CD4-positive, alpha-beta T cell treated with Interleukin-17A for 4 hours (primary cell): ENCODE results near the gene GPC2.

Experiments
- DNase-seq: peaks from one replicate; pipeline ENCODE4 v3.0.0-alpha.2; 2020; ENCODE audit warnings: mixed read lengths

GPC2 gene

DNA sequence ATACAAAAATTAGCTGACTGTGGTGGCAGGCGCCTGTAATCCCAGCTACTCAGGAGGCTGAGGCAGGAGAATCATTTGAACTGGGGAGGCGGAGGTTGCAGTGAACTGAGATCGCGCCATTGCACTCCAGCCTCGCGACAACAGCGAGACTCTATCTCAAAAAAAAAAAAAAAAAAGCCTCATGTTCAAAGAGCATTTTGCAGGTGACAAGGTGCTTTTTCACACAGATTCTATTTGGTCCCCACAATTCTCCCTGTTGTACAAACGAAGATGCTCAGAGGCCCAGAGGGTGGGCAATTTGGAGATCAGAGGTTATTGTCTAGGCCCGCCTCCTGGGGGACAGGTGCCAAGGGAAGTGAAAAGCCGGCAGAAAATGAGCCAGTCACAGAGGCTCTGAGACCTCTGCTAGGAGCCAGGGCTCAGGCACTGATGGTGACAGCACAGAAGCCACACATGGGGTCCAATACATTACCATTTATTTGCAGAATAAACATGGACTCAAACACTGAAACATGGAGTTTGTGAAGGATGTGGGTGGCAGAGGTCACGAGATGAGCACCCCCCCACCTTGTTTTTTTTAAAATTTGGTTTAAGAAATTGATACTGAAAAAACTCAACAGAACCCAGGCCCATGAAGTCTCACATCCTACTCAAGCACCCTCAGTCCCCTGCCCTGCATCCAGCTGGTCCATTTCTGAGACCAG, 7.9 kb downstream of the GPC2 start:
- DNase-seq: peak; percentile 60

DNA sequence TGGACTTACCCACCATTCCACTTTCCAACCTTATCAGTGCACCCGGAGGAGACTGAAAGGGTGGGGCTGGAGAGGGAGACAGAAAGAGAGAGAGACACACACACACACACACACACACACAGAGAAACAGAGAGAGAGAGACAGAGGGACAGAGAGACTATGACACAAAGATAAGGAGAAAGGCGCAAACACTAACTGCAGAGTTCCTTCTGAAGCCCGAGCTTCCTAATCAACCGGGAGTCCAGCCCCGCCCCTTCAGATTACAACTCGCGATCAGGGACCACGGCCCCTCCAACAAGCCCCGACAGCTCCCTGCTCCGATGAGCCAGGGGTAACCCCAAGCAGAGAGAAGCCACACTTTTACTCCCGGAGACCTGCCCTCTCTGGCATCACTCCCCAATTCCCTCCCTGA, 9.3 kb downstream of the GPC2 start:
- DNase-seq: peak; percentile 39

DNA sequence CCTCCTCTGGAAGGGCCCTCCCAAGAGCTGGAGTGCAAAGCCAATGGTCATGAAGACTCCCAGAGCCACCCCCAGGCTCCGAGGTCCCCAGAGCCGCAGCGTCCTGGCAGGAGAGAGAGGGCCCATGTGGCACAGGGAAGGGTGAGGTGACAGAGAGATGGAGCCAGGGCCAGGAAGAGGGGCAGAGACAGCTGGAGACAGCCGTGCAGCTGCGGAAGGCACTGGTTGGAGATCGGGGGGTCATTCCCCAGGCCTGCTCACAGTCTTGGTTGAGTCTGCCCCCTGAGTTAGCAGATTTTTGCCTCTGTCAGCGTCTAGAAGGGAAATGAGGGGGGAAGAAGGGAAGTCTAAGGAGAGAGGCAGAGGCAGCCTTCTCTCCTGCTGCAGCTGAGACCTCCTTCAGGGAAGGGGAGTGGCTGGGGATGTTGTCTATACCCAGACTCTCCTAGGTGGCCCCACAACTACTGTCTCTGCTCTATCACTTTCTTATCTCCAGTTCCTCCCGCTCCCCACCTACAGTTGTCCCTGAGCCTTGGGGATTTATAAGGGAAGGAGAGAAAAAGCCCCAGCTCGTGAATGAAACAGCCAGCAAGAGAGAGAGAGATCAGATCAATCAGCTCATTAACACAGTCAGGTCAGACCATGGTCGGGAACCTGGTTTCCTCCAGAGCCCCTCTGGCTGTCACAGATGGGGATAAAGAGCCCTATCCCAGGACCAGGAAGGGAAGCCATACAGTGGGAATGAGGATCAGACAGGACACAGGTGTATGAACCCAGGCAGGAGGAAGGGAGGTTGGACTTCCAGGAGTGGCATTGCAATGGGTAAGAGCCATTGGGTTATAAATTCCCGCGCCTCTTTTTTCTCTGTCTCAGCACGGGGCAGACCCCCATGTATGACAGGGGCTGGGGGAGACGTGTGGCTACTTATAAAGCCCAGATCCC, 9.9 kb downstream of the GPC2 start:
- DNase-seq: peak; percentile 7

DNA sequence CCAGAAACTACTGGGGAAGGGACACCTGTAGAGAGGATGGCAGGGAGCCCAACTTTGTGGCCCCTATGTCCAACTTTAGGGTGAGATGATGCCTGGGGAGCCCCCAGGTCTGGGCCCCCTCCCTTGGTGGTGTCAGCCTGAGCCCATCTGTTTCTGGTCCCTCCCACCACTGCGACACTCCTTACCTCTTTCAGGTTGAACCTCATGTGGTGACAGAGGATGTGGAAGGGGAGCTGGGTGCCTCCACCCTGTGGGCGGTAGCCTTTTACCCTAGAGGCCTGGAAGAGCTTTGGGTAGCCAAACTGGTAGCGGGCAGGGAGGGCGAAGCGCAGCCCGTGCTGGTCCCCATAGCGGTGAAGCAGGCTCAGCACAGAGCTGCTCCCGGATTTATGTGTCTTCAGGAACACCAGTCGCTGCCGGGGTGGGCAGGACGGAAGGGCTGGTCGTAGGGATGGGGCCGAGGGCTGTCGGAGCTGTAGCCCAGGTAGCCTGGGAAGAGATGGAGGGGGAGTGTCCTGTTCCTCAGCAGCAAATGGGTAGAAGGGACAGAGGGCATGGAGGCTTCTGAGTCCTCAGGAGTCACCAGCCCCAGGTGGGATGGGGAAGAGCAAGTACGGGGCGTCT, 10.8 kb downstream of the GPC2 start:
- DNase-seq: peak; percentile 72

DNA sequence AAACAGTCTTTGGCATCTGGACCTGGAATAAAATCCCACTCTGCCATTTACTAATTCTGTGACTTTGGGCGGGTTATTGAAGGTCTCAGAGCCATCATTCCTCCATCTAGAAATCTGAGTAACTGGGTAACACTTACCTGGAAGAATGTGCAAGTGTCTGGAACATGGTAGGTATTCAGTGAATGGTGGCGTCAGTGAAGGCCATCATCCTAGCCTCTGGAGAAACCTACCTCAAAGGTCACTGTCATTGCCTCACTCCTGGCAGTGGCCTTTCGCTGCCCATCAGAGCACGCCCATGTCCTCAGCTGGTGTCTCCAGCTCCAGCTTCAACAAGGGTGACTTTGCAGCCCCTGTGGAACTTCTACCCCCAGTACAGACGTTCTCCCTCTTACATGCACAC, 13.3 kb downstream of the GPC2 start:
- no peak for DNase-seq

DNA sequence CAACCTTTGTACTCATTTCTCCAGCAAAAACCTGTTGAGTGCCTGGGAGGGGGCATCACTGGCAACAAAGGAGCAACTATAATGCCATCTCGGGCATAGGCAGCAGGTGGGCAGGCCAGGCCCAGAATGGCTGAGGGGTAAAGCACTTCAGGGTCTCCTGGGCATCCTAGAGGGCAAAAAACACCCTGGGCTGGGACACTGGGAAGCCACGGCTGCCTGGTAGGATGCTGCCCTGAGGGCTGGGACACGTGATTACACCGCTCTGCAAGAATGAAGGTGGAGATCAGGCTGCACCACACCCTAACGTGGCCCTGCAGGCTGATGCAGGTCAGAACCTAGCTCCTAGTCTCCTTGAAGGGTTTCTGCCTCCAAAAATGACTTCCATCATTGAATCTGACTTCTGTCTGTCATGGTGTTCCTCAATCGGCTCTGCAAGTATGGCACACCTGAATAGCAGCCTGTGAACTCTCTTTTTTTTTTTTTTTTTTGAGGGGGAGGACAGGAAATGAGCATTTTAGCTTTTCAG, 14.1 kb downstream of the GPC2 start:
- peak; percentile 48 for DNase-seq

DNA sequence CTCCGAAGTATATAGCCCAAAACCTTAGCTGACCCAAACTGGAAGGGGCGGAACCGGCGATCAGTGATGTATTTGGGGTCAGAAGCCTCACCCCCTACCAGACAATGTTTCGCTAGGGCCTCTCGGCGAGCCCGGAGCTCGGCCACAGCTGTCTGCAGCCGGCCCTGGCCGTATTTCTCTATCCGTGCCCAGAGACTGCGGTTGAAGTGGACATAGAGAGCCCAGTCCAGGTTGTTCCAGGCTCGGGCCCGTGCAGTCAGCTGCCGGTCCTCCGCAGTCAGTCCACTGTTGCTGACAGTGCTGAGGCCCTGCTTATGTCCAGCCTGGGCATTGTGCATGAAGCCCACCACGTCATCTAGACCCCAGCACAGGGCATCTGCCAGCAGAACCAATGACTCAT, 17.1 kb downstream of the GPC2 start:
- no peak for DNase-seq

DNA sequence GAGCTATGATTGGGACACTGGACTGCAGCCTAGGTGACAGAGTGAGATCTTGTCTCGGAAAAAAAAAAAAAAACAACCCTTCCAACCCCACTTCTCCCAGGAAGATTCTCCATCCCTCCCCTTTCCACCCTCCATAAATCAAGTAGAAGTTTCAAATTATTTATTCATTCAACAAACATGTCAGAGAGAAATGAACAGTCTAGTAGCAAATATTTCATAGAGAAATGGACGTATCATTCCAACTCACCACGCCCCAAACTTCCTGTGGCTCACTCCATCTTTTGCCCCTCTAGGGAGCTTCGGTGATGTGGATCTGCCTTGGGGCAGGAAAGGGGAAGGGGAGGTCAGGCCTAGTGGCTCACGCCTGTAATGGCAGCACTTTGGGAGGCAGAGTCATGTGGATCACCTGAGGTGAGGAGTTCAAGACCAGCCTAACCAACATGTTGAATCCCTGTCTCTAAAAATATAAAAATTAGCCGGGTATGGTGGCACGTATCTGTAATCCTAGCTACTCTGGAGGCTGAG, 18.0 kb downstream of the GPC2 start:
- DNase-seq: no peak

DNA sequence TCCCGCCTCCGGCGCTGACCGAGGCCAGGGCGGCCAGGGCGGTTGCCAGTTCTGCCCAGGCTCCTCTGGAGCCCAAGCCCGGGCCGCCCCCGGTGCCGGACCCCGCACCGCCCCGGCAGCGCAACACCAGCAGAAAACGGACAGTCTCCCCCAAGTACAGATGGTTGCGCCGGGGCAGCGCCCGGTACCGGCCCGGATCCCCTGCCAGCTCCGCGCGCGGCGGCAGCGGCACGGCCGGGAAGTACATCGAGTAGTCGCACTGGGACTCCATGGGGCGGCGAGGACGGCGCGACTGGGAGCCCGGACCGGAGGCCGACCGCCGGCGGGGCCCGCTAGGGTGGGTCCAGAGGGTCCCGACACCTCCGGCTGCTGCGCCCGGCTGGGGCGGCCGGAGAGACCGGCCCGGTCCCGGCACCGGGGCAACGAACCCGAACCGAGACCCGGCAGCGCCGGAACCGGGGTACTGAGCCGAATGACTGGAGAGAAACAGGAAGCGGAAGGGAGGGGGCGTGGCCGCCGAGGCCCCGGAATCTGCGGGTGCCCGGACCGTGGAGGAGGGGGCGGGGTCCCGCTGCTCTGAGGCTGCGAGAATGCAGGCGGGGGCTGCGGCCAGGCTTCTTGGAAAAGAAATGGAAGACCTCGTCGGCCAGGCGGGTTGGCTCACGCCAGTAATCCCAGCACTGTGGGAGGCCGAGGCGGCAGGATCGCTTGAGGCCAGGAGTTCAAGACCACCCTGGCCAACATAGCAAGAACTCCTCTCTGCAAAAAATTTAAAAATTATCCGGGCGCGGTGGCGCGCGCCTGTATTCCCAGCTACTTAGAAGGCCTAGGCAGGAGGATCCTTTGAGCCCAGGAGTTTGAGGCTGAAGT, 18.7 kb downstream of the GPC2 start, which contains the start of gene TRAPPC14:
Gene TRAPPC14, minus strand, starts transcription at position 495 of the 870 bp plus-strand sequence. Its CDS starts 224 bp downstream, at position 271.
- DNase-seq: peak; percentile 98

DNA sequence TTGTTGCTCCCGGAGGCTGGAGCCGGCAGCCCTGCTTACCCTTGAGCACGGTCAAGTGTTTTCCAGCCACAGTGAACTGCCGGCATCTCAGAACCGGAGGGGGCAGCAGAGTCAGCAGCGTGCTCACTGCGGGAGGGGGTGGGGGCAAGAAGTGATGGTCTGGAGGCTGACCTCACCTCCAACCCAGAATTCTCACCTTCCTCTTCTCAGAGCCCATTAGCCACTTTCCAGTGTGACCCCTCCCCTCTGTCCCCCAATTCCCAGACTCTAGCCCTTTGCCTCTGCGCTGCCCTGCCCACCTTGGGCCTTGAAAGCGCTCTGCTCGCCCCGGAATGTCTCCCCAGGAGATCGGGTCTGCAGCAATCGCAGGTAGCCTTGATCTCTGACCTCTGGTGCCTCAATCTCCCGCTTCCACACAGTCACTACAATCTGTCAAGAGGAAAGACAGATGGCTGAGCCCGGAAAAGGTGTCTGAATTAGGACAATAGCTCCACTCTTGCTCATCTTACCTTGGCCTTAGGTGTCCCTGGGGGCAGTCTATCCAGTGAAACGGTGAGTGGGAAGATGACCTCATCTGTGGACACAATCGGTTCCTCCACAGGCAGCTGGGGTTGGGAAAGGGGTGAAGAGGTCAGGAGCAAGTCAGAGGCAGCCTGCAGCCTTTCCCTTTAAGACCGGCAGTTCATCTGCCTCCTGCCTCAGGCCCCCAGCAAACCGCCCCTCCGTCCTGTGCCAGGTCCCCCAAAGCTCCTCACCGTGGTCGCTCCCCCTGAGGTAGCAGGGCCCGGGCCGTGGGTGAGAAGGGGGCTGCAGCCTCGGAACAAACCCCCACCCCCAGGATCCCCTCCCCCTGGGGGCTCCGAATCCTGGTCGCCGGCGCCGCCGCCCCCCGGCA, 19.6 kb downstream of the GPC2 start:
- DNase-seq: no peak

DNA sequence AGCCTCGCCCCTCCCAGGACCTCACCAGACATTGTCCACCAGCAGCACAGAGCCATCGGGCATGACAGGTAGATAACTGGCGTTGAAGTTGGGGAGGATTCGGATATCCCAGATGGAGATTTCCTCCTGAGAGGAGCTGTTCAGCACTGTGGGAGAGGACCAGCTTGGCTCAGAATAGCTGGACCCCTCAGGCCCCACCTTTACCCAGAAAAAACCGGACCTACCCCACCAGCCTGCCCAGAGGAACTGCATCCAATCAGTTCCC, 20.2 kb downstream of the GPC2 start:
- DNase-seq: no peak

DNA sequence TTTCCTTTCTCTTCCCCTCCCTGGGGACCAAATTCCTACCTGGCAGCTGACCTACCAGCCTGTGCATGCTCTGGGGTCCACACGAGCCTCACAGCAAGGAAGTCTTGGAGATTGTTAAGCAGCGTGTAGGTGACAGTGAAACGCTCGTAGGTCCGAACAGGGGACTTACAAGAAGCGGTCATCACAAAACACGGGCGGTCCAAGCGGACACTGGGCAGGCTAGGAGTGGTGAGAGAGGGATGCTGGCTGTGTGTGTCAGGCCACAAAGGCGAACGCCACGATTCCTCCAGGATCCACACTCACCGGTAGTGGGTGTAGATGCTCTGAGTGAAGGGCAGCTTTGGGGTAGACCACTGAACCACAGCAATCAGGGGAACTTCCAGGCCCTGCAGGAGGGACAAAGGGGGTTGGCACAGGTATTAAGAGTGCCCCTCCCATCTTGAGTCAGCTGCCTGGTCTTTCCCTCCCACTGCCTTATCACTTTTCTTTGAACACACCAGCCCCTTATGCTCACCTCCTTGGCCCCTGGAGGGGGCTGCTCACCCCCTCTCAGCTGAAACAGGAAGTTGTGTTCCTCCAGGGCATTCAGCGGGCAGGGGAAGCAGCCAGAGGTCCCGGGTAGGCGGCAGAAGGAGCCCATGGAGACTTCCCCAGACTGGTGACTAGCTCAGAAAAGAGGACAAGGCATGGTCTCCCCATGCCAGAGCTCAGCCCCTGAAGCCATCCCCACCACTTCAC, 20.7 kb downstream of the GPC2 start:
- no peak for DNase-seq

DNA sequence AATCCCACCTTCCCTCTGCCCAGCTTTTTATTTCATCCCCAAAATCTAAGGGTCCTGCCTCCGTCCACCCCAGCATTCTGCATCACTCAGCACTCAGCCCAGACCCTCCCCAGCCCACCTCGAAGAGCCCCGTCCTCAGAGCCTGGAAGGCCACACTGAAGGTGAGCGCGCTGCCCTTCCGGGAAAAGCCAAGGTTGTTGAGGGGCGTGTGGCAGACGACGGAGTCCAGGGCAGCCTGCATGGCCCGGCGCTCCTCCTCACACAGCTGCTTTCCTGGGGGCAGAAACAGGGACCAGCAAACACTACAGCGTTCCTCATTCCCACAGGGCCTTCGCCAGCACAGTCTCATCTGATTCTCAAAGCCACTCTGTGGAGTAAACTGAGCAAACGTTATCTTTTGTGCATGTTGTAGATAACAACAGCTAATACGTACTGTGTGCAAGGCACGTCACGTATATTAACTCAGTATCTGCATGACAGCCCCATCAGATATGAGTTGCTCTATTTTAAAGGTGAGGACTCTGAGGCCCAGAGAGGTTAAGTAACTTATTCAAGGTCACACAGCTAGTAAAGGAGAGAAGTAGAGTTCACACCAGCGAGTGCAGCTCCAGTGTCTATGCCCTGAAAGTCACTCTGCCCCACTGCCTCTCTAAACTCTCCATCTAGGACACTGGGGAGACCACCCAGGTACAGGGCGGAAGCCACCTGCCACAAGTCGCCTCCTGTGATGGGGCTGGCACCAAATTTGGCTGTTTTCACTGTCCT, 21.4 kb downstream of the GPC2 start:
- no peak for DNase-seq

DNA sequence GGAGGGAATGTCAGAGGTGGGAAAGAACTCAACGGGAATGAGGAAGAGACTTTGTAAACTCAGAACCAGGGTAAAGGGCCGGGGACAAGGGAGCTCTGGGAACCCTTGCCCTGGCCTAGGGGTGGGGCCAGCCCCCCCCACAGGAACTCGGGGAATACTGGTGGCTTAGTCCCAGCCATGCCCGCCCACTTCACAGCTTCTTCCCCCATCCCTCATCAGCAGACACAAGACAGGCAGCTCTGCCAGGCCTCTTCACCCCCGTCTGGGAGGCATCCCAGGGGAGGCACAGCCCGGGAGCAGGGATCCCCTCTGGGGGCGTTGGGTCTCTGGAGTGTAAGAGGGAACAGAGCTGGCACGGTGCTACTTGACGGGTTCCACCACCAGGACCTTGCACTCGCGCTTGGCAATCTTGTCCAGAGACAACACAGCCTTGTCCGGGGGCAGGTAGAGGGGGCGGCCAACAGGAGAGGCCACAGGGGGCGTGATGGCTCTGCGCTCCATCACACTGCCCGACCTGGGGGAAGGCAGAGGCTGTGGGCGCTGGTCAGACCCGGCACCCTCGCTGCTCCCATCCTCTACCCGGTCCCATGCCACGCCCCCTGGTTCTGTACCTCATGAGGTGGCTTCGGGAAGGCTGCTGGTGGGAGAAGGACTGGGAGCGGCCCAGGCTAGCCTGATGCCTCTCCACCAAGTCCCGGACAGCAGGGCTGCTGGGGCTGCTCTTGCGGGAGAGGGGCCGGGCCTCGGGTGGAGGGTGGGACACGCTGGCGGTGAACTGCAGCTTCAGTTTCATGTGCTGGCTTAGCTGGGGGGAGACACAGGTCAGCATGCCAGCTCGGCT, 22.3 kb downstream of the GPC2 start:
- no peak for DNase-seq

DNA sequence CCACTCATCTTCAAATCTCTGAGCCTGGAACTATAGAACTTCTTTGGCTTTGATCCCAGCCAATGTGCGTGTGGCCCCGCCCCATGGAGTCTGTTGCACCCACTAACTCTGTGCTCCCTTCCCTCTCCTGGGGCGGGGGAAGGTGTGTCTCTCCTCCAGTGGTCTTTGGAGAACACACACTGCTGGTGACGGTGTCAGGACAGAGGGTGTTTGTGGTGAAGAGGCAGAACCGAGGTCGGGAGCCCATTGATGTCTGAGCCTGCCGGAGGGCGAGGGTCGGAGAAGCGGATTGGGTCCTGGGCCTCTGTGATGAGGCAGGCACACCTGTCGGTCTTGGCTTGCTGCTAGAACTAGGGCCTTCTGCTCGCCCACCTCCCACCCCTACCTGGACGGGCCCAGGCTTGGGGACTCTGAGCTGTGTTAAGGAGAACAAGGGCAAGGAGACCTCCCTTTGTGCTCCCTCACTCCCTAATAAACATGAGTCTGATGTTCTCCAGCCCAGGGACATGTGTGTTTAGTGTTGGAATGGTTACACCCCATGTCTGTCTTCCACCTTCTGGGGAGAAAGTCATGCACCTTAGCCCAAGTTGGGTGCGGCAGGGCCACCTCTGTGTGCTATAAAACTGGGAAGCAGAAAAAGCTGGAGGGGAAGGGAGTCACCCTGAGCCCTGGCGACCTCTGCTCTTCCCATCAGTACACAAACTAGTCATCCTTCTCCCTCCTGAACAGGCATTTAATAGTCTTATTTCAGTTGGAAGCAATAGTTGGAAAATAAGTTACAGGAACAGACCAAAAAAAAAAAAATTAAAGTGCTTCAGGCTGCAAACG, 23.3 kb downstream of the GPC2 start:
- DNase-seq: no peak

DNA sequence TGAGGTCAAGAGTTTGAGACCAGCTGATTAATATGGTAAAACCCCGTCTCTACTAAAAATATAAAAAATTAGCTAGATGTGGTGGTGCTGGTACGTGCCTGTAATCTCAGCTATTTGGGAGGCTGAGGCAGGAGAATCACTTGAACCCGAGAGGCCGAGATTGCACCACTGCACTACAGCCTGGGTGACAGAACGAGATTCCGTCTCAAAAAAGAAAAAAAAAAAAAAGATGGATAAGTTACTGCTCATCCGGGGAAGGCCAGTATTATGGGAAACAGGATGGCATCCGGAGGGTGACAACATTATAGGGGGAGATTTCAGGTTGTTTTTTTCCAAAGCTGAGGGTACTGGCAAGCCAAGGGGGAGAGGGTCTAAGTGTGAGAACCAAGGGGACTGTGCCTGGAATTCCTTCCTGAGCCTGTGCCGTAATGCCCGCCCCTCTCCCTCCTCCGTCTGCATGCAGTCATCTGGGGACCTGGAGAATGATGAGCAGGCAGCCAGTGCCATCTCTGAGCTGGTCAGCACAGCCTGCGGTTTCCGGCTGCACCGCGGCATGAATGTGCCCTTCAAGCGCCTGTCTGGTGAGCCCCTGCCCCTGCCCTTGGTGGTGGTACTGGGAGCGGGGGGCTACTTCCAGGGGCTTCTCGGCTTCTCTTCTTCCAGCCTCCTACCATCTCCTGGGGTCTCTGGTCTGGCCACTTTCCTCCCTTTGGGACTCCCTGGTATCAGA, 24.1 kb downstream of the GPC2 start:
- no peak for DNase-seq

DNA sequence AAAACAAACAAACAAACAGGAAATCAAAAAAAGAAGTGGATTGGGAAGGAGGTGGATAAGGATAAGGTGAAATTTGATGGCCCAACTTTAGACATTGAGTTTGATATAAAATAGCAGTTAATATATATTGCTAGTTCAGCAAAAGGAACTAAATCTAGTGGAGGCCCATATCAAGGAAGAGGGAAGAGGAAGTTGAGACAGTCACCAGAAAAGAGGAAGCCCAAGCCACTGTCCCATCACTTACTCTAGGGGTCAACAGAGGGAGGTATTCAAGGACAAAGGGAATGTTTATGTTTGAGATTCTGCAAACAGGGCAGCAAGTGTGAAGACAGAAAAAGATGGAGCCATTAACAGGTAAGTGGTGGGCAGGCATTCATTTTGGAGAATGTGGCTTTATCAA, 24.8 kb downstream of the GPC2 start:
- DNase-seq: no peak
